ENCODE measurements around the gene PARP12. TPM values are rescaled to one million over a fixed set of nuclear protein-coding genes. Genes with fewer than 3 reads are reported as not detected.

PARP12 gene
- total and polyA plus RNA-seq, 4 donors, result 30.0 to 56.8 (median 47.6) TPM

DNA sequence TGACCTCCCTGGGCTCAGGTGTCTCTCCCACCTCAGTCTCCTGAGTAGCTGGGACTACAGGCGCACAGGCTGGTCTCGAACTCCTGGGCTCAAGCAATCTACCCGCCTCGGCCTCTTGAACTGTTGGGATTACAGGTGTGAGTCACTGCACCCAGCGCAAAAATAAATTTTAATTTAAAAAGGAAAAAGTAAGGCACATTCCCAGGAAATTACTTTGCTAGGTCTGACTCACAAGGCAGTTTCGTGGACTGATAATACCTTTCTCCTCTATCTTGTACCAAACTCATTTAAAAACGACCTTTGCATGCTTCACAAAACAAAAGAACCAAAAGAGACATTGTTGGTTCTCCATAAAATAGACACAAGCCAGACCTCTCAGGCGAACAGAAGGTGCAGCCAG, 29.7 kb downstream of the PARP12 start:
- WGBS, 2 donors, result 95 to 96% methylated on average over 8 of the region's 8 CpGs
- ATAC-seq (ENCODE audit: insufficient read depth, low FRiP score) (no peak), DNase-seq (no peak)
- TF ChIP-seq, protein P1, sequence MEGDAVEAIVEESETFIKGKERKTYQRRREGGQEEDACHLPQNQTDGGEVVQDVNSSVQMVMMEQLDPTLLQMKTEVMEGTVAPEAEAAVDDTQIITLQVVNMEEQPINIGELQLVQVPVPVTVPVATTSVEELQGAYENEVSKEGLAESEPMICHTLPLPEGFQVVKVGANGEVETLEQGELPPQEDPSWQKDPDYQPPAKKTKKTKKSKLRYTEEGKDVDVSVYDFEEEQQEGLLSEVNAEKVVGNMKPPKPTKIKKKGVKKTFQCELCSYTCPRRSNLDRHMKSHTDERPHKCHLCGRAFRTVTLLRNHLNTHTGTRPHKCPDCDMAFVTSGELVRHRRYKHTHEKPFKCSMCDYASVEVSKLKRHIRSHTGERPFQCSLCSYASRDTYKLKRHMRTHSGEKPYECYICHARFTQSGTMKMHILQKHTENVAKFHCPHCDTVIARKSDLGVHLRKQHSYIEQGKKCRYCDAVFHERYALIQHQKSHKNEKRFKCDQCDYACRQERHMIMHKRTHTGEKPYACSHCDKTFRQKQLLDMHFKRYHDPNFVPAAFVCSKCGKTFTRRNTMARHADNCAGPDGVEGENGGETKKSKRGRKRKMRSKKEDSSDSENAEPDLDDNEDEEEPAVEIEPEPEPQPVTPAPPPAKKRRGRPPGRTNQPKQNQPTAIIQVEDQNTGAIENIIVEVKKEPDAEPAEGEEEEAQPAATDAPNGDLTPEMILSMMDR (IDR thresholded peaks at IDR 0.05; ENCODE audit: control extremely low read depth, extremely low read depth), result no peak
- Histone ChIP-seq H3K4me1 (ENCODE audit: control insufficient read depth in 5 of 5, insufficient read depth in 5 of 5, low read length in 5 of 5) (peaks cover 0 to 5% (median 0%) of the 10 kb centered on the region in 5 donors), H3K27me3 (ENCODE audit: control insufficient read depth in 3 of 3, insufficient read depth in 3 of 3, low read length in 2 of 3) (no peaks in the 10 kb centered on the region), H3K4me3 (no peak overlapping the region), H3K27ac (ENCODE audit: low read depth in 1 of 2, low read length in 1 of 2) (no peak overlapping the region), H3K9me3 (ENCODE audit: control insufficient read depth in 4 of 4, insufficient read depth in 3 of 4, low read length in 3 of 4) (no peaks in the 10 kb centered on the region), H3K36me3 (ENCODE audit: control insufficient read depth in 4 of 4, insufficient read depth in 4 of 4, low read length in 4 of 4) (peaks cover 3 to 26% (median 9%) of the 10 kb centered on the region in 4 donors), H3K9ac (ENCODE audit: insufficient read depth in 1 of 2, low read length in 2 of 2) (no peak overlapping the region)

- peaks cover 0 to 27% (median 8%) of the 10 kb centered on the region in 4 donors for H3K36me3 ChIP-seq (ENCODE audit: control insufficient read depth in 4 of 4, insufficient read depth in 4 of 4, low read length in 4 of 4)
- 92 to 93% methylated on average over 1 of the region's 1 CpG for WGBS, 2 donors
- no peak for DNase-seq
These were observed 31.4 kb downstream of the PARP12 start for GRCh38 chr7:140031364-140031763.

GRCh38 chr7:140029072-140029471, 33.7 kb downstream of the PARP12 start:
- ATAC-seq (ENCODE audit: insufficient read depth, low FRiP score) (no peak), DNase-seq (no peak)
- no peak overlapping the region for H3K4me3 ChIP-seq
- peaks cover 0 to 43% (median 8%) of the 10 kb centered on the region in 4 donors for H3K36me3 ChIP-seq (ENCODE audit: control insufficient read depth in 4 of 4, insufficient read depth in 4 of 4, low read length in 4 of 4)
- no peak overlapping the region for H3K9ac ChIP-seq (ENCODE audit: insufficient read depth in 1 of 2, low read length in 2 of 2)
- H3K27ac ChIP-seq (ENCODE audit: low read depth in 1 of 2, low read length in 1 of 2), result no peak overlapping the region
- no peaks in the 10 kb centered on the region for H3K27me3 ChIP-seq (ENCODE audit: control insufficient read depth in 3 of 3, insufficient read depth in 3 of 3, low read length in 2 of 3)
- no peaks in the 10 kb centered on the region for H3K4me1 ChIP-seq (ENCODE audit: control insufficient read depth in 5 of 5, insufficient read depth in 5 of 5, low read length in 5 of 5)
- WGBS, 2 donors, result 92% methylated on average over 1 of the region's 1 CpG
- H3K9me3 ChIP-seq (ENCODE audit: control insufficient read depth in 4 of 4, insufficient read depth in 3 of 4, low read length in 3 of 4), result no peaks in the 10 kb centered on the region
- TF ChIP-seq, protein P1 (IDR thresholded peaks at IDR 0.05; ENCODE audit: control extremely low read depth, extremely low read depth), result no peak

More at GRCh38 chr7:140031364-140031763, 31.4 kb downstream of the PARP12 start:
- Histone ChIP-seq H3K4me1 (ENCODE audit: control insufficient read depth in 5 of 5, insufficient read depth in 5 of 5, low read length in 5 of 5) (peaks cover 0 to 3% (median 0%) of the 10 kb centered on the region in 5 donors), H3K9ac (ENCODE audit: insufficient read depth in 1 of 2, low read length in 2 of 2) (no peak overlapping the region), H3K27ac (ENCODE audit: low read depth in 1 of 2, low read length in 1 of 2) (no peak overlapping the region), H3K4me3 (no peak overlapping the region), H3K27me3 (ENCODE audit: control insufficient read depth in 3 of 3, insufficient read depth in 3 of 3, low read length in 2 of 3) (no peaks in the 10 kb centered on the region), H3K9me3 (ENCODE audit: control insufficient read depth in 4 of 4, insufficient read depth in 3 of 4, low read length in 3 of 4) (no peaks in the 10 kb centered on the region)
- TF ChIP-seq, protein P1 (IDR thresholded peaks at IDR 0.05; ENCODE audit: control extremely low read depth, extremely low read depth), result no peak
- no peak for ATAC-seq (ENCODE audit: insufficient read depth, low FRiP score)

DNA sequence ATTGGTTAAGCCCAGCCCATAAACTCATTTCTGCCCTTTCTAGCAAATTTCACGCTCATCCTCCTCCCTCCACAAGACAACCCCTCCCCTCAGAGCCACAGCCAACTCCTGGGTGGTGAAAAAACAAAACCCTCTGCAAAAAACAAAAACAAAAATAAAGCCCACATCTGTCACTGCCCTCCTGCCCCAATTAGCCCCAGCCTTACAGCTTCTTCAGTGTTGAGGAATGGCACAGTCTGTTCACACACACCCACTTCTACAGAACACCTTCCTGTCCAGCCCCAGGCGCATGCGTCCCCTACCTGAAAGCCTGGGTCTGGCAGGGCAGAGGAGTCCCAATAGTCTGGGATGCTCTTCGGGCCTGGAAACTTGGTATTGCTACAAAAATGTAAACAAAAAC, 34.4 kb downstream of the PARP12 start:
- no peak for ATAC-seq (ENCODE audit: insufficient read depth, low FRiP score)
- DNase-seq, result no peak
- H3K9ac ChIP-seq (ENCODE audit: insufficient read depth in 1 of 2, low read length in 2 of 2), result no peak overlapping the region
- no peak overlapping the region for H3K27ac ChIP-seq (ENCODE audit: low read depth in 1 of 2, low read length in 1 of 2)
- no peaks in the 10 kb centered on the region for H3K27me3 ChIP-seq (ENCODE audit: control insufficient read depth in 3 of 3, insufficient read depth in 3 of 3, low read length in 2 of 3)
- H3K4me1 ChIP-seq (ENCODE audit: control insufficient read depth in 5 of 5, insufficient read depth in 5 of 5, low read length in 5 of 5), result no peaks in the 10 kb centered on the region
- no peaks in the 10 kb centered on the region for H3K9me3 ChIP-seq (ENCODE audit: control insufficient read depth in 4 of 4, insufficient read depth in 3 of 4, low read length in 3 of 4)
- WGBS, 2 donors, result 97% methylated on average over 4 of the region's 4 CpGs
- H3K36me3 ChIP-seq (ENCODE audit: control insufficient read depth in 4 of 4, insufficient read depth in 4 of 4, low read length in 4 of 4), result peaks cover 0 to 42% (median 6%) of the 10 kb centered on the region in 4 donors
- no peak overlapping the region for H3K4me3 ChIP-seq
- TF ChIP-seq, protein P1 (IDR thresholded peaks at IDR 0.05; ENCODE audit: control extremely low read depth, extremely low read depth), result no peak

All from lung (tissue), 12 donors.